Astrocyte (in vitro differentiated cells and primary cell): ENCODE data around the gene CCND1.
"Not testable (repeated sequence)": the region's sequence is repeated elsewhere in the genome, so short reads cannot be mapped to it uniquely, and the experiment has no call there.

Experiments
- EZH2 ChIP-seq: IDR thresholded peaks from 2 replicates; pipeline ENCODE4 v1.6.1; 2012; ENCODE audit warnings: mild to moderate bottlenecking, low read length, inconsistent platforms; ENCODE audit not compliant: insufficient read depth
- TF ChIP-seq, protein P1 (sequence below): IDR thresholded peaks from 2 replicates; pipeline ENCODE4 v1.5.1; 2011; ENCODE audit warnings: low read depth, mild to moderate bottlenecking, inconsistent platforms, low read length, moderate library complexity; ENCODE audit not compliant: insufficient read depth

DNA sequence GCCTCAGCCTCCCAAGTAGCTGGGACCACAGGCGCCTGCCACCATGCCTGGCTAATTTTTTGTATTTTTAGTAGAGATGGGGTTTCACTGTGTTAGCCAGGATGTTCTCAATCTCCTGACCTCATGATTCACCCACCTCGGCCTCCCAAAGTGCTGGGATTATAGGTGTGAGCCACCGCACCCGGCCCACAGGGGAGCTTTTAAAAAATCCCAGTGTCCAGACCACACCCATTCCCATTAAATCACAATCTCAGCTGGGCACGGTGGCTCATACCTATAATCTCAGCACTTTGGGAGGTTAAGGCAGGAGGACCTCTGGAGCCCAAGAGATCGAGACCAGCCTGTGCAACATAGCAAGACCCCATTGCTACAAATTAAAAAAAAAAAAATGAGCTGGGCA, 55.0 kb downstream of the CCND1 start:
- TF ChIP-seq, protein P1, sequence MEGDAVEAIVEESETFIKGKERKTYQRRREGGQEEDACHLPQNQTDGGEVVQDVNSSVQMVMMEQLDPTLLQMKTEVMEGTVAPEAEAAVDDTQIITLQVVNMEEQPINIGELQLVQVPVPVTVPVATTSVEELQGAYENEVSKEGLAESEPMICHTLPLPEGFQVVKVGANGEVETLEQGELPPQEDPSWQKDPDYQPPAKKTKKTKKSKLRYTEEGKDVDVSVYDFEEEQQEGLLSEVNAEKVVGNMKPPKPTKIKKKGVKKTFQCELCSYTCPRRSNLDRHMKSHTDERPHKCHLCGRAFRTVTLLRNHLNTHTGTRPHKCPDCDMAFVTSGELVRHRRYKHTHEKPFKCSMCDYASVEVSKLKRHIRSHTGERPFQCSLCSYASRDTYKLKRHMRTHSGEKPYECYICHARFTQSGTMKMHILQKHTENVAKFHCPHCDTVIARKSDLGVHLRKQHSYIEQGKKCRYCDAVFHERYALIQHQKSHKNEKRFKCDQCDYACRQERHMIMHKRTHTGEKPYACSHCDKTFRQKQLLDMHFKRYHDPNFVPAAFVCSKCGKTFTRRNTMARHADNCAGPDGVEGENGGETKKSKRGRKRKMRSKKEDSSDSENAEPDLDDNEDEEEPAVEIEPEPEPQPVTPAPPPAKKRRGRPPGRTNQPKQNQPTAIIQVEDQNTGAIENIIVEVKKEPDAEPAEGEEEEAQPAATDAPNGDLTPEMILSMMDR = not testable (repeated sequence)
- TF ChIP-seq EZH2 = not testable (repeated sequence)
